ENCODE results near the gene TUBA1A. TPM values are rescaled to one million over a fixed set of nuclear protein-coding genes. Genes with fewer than 3 reads are reported as not detected.
"Not testable (repeated sequence)": the region's sequence is repeated elsewhere in the genome, so short reads cannot be mapped to it uniquely, and the experiment has no call there.

The TUBA1A gene
- total RNA-seq, 1 donor from 2014 or later, result 815 TPM

GRCh38 chr12:49201595-49202295, 12.9 kb upstream of the TUBA1A start:
- DNase-seq (ENCODE audit: low read depth in 2 of 2), result peak; percentile 92 to 93

- peak; percentile 85 to 87 for DNase-seq (ENCODE audit: low read depth in 2 of 2)
These were observed 12.2 kb upstream of the TUBA1A start for GRCh38 chr12:49200919-49201594.

- peak in 1 of 2 donors; percentile 89 for DNase-seq (ENCODE audit: low read depth in 2 of 2)
These were observed 9.7 kb upstream of the TUBA1A start for GRCh38 chr12:49198431-49199155.

GRCh38 chr12:49197256-49197655, 8.4 kb upstream of the TUBA1A start:
- peak in 1 of 2 donors; percentile 7 for DNase-seq (ENCODE audit: low read depth in 2 of 2)

- DNase-seq (ENCODE audit: low read depth in 2 of 2), result no peak
These were observed 6.9 kb upstream of the TUBA1A start for GRCh38 chr12:49195736-49196135.

- not testable (repeated sequence) for DNase-seq (ENCODE audit: low read depth in 2 of 2)
These were observed 4.9 kb upstream of the TUBA1A start for GRCh38 chr12:49193746-49194145.

- not testable (repeated sequence) for DNase-seq (ENCODE audit: low read depth in 2 of 2)
These were observed 2.6 kb upstream of the TUBA1A start for GRCh38 chr12:49191498-49191897.

- no peak for DNase-seq (ENCODE audit: low read depth in 2 of 2)
These were observed 2.1 kb upstream of the TUBA1A start for GRCh38 chr12:49190974-49191373.

GRCh38 chr12:49189731-49190716, 1.1 kb upstream of the TUBA1A start:
- DNase-seq (ENCODE audit: low read depth in 2 of 2), result peak in 1 of 2 donors; percentile 40

GRCh38 chr12:49188201-49188915, 522 bp downstream of the TUBA1A start:
- peak in 1 of 2 donors; percentile 73 for DNase-seq (ENCODE audit: low read depth in 2 of 2)

- DNase-seq (ENCODE audit: low read depth in 2 of 2), result peak in 1 of 2 donors; percentile 39
These were observed 1.7 kb downstream of the TUBA1A start for GRCh38 chr12:49187184-49187583.

- not testable (repeated sequence) for DNase-seq (ENCODE audit: low read depth in 2 of 2)
These were observed 2.6 kb downstream of the TUBA1A start for GRCh38 chr12:49186307-49186706.

- DNase-seq (ENCODE audit: low read depth in 2 of 2), result not testable (repeated sequence)
These were observed 4.2 kb downstream of the TUBA1A start for GRCh38 chr12:49184697-49185096.

GRCh38 chr12:49183214-49183950, 5.5 kb downstream of the TUBA1A start:
- not testable (repeated sequence) for DNase-seq (ENCODE audit: low read depth in 2 of 2)

- DNase-seq (ENCODE audit: low read depth in 2 of 2), result no peak
These were observed 14.7 kb downstream of the TUBA1A start for GRCh38 chr12:49174218-49174617.

- no peak for DNase-seq (ENCODE audit: low read depth in 2 of 2)
These were observed 18.0 kb downstream of the TUBA1A start for GRCh38 chr12:49170924-49171323.

GRCh38 chr12:49165114-49165513, 23.8 kb downstream of the TUBA1A start:
- DNase-seq (ENCODE audit: low read depth in 2 of 2), result no peak

GRCh38 chr12:49161901-49162300, 27.0 kb downstream of the TUBA1A start:
- DNase-seq (ENCODE audit: low read depth in 2 of 2), result not testable (repeated sequence)

- no peak for DNase-seq (ENCODE audit: low read depth in 2 of 2)
These were observed 27.6 kb downstream of the TUBA1A start for GRCh38 chr12:49161092-49161795.
